ENCODE measurements around the gene NRAS.

GRCh38 chr1:114723457-114723856, 6.9 kb upstream of the NRAS start:
- TF ChIP-seq CTCF (IDR thresholded peaks at IDR 0.05) (no peak), POLR2A (IDR thresholded peaks at IDR 0.05; ENCODE audit: low read depth) (no peak), POLR2AphosphoS5 (IDR thresholded peaks at IDR 0.05) (no peak)

All from esophagus muscularis mucosa (tissue), 3 donors.